ENCODE results near the gene WASF2. TPM values are rescaled to one million over a fixed set of nuclear protein-coding genes. Genes with fewer than 3 reads are reported as not detected.

The WASF2 gene
- total RNA-seq, 1 experiment from 2014 or later = 104 TPM

DNA sequence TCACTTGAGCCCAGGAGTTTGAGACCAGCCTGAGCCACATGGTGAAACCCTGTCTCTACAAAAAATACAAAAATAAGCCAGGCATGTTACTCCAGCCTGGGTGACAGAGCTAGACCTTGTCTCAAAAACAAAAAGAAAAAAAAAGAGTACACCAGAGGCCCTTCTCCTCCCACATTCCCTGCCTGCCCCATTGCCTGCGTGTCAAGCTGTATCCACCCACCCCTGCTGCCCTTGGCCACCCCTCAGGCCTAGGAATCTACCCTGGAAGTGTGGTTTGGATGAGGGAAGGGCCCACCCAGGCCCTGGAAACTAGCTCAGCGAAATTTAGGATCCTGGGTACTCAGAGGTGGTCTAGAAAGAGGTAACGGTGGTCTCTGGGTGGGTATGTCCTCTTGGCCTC, 25.7 kb upstream of the WASF2 start:
- CTCF ChIA-PET = interaction anchor here (1.0 to 1.9 kb wide), 6 partner anchors 19 to 119 kb away, joined by 3 to 8 read pairs (median 6); no protein-coding TSS in a partner anchor

More for the DNA sequence above, 25.7 kb upstream of the WASF2 start:
- Mint-ChIP-seq H3K4me3 (no peak overlapping the region), H3K4me1 (peaks cover 30% of the 10 kb centered on the region), H3K27me3 (ENCODE audit: low read depth) (no peaks in the 10 kb centered on the region), H3K27ac (no peak overlapping the region), H3K9me3 (no peaks in the 10 kb centered on the region), H3K36me3 (no peaks in the 10 kb centered on the region)
- POLR2A ChIA-PET = interaction anchor here (1.0 kb wide), 1 partner anchor 42 kb away, joined by 3 read pairs; no protein-coding TSS in a partner anchor
- no peak for DNase-seq (ENCODE audit: low spot score)
- no peak for ATAC-seq
- TF ChIP-seq FOXK1 (CRISPR knock-in tag; IDR thresholded peaks at IDR 0.05) = no peak
- TF ChIP-seq GRHL2 (CRISPR knock-in tag; IDR thresholded peaks at IDR 0.05; ENCODE audit: insufficient replicate concordance, severe bottlenecking) = no peak
- no peak for TF ChIP-seq ATF2 (CRISPR knock-in tag; IDR thresholded peaks at IDR 0.05; ENCODE audit: borderline replicate concordance, low read depth)
- TF ChIP-seq, protein P1, sequence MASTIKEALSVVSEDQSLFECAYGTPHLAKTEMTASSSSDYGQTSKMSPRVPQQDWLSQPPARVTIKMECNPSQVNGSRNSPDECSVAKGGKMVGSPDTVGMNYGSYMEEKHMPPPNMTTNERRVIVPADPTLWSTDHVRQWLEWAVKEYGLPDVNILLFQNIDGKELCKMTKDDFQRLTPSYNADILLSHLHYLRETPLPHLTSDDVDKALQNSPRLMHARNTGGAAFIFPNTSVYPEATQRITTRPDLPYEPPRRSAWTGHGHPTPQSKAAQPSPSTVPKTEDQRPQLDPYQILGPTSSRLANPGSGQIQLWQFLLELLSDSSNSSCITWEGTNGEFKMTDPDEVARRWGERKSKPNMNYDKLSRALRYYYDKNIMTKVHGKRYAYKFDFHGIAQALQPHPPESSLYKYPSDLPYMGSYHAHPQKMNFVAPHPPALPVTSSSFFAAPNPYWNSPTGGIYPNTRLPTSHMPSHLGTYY (CRISPR knock-in tag; IDR thresholded peaks at IDR 0.05) = no peak
- no peak for TF ChIP-seq FOXP1 (CRISPR knock-in tag; IDR thresholded peaks at IDR 0.05; ENCODE audit: borderline replicate concordance)
- TF ChIP-seq TEAD1 (CRISPR knock-in tag; IDR thresholded peaks at IDR 0.05) = no peak
- TF ChIP-seq USF1 (CRISPR knock-in tag; IDR thresholded peaks at IDR 0.05) = no peak
- TF ChIP-seq ATF1 (CRISPR knock-in tag; IDR thresholded peaks at IDR 0.05) = no peak
- TF ChIP-seq ZNF396 (CRISPR knock-in tag; IDR thresholded peaks at IDR 0.05; ENCODE audit: borderline replicate concordance) = no peak
- TF ChIP-seq, protein P2, sequence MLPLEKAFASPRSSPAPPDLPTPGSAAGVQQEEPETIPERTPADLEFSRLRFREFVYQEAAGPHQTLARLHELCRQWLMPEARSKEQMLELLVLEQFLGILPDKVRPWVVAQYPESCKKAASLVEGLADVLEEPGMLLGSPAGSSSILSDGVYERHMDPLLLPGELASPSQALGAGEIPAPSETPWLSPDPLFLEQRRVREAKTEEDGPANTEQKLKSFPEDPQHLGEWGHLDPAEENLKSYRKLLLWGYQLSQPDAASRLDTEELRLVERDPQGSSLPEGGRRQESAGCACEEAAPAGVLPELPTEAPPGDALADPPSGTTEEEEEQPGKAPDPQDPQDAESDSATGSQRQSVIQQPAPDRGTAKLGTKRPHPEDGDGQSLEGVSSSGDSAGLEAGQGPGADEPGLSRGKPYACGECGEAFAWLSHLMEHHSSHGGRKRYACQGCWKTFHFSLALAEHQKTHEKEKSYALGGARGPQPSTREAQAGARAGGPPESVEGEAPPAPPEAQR (CRISPR knock-in tag; IDR thresholded peaks at IDR 0.05) = no peak
- TF ChIP-seq, protein P3, sequence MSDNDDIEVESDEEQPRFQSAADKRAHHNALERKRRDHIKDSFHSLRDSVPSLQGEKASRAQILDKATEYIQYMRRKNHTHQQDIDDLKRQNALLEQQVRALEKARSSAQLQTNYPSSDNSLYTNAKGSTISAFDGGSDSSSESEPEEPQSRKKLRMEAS (CRISPR knock-in tag; IDR thresholded peaks at IDR 0.05) = no peak
- no peak for TF ChIP-seq ZNF263 (CRISPR knock-in tag; IDR thresholded peaks at IDR 0.05; ENCODE audit: low read depth)
- TF ChIP-seq, protein P4, sequence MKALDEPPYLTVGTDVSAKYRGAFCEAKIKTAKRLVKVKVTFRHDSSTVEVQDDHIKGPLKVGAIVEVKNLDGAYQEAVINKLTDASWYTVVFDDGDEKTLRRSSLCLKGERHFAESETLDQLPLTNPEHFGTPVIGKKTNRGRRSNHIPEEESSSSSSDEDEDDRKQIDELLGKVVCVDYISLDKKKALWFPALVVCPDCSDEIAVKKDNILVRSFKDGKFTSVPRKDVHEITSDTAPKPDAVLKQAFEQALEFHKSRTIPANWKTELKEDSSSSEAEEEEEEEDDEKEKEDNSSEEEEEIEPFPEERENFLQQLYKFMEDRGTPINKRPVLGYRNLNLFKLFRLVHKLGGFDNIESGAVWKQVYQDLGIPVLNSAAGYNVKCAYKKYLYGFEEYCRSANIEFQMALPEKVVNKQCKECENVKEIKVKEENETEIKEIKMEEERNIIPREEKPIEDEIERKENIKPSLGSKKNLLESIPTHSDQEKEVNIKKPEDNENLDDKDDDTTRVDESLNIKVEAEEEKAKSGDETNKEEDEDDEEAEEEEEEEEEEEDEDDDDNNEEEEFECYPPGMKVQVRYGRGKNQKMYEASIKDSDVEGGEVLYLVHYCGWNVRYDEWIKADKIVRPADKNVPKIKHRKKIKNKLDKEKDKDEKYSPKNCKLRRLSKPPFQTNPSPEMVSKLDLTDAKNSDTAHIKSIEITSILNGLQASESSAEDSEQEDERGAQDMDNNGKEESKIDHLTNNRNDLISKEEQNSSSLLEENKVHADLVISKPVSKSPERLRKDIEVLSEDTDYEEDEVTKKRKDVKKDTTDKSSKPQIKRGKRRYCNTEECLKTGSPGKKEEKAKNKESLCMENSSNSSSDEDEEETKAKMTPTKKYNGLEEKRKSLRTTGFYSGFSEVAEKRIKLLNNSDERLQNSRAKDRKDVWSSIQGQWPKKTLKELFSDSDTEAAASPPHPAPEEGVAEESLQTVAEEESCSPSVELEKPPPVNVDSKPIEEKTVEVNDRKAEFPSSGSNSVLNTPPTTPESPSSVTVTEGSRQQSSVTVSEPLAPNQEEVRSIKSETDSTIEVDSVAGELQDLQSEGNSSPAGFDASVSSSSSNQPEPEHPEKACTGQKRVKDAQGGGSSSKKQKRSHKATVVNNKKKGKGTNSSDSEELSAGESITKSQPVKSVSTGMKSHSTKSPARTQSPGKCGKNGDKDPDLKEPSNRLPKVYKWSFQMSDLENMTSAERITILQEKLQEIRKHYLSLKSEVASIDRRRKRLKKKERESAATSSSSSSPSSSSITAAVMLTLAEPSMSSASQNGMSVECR (CRISPR knock-in tag; IDR thresholded peaks at IDR 0.05; ENCODE audit: borderline replicate concordance) = no peak
- TF ChIP-seq IRF2 (CRISPR knock-in tag; IDR thresholded peaks at IDR 0.05; ENCODE audit: borderline replicate concordance, low read depth) = no peak
- no peak for TF ChIP-seq ZNF121 (CRISPR knock-in tag; IDR thresholded peaks at IDR 0.05)
- no peak for TF ChIP-seq GABPB1 (CRISPR knock-in tag; IDR thresholded peaks at IDR 0.05)
- no peak for TF ChIP-seq OVOL2 (CRISPR knock-in tag; IDR thresholded peaks at IDR 0.05; ENCODE audit: borderline replicate concordance)
- TF ChIP-seq, protein P5, sequence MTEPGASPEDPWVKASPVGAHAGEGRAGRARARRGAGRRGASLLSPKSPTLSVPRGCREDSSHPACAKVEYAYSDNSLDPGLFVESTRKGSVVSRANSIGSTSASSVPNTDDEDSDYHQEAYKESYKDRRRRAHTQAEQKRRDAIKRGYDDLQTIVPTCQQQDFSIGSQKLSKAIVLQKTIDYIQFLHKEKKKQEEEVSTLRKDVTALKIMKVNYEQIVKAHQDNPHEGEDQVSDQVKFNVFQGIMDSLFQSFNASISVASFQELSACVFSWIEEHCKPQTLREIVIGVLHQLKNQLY (CRISPR knock-in tag; IDR thresholded peaks at IDR 0.05) = no peak
- no peak for TF ChIP-seq CBFB (CRISPR knock-in tag; IDR thresholded peaks at IDR 0.05; ENCODE audit: low read depth)

Measured in WTC11 (cell line).